SU-DHL-6 (cell line): ENCODE data around the gene CABLES2.

ENCODE experiments used
- H2AFZ ChIP-seq: fragments of 200-600 bp; sonication (generic); 2 replicates; pipeline ENCODE4 v1.6.1; 2014; ENCODE audit warnings: low read depth, mild to moderate bottlenecking, moderate library complexity, mixed read lengths, antibody characterized with exemption, low read length; ENCODE audit not compliant: severe bottlenecking
- H3F3A ChIP-seq: fragments of 200-600 bp; shearing (Covaris generic); 2 replicates; pipeline ENCODE4 v1.6.0; 2016; ENCODE audit warnings: antibody characterized with exemption, mild to moderate bottlenecking; ENCODE audit not compliant: insufficient read depth
- H3K27ac ChIP-seq: fragments of 200-600 bp; sonication (generic); 2 replicates; pipeline ENCODE4 v1.5.1; 2016; ENCODE audit warnings: low read depth, mild to moderate bottlenecking, low read length, moderate library complexity, mixed read lengths
- H3K27me3 ChIP-seq: fragments of 200-600 bp; sonication (generic), shearing (Covaris generic); 2 replicates; pipeline ENCODE4 v1.6.0; 2014; ENCODE audit warnings: mild to moderate bottlenecking, low read length
- H3K36me3 ChIP-seq: fragments of 200-600 bp; sonication (generic); 2 replicates; pipeline ENCODE4 v1.6.1; 2014; ENCODE audit warnings: mild to moderate bottlenecking, low read length, mixed read lengths
- H3K4me2 ChIP-seq: fragments of 300-600, 200-600 bp; shearing (Covaris generic), sonication (generic); 2 replicates; pipeline ENCODE4 v1.6.0; 2014; ENCODE audit warnings: low read length, low read depth, mild to moderate bottlenecking; ENCODE audit not compliant: poor library complexity, severe bottlenecking
- H3K4me3 ChIP-seq: fragments of 200-600 bp; sonication (generic); 2 replicates; pipeline ENCODE4 v1.5.1; 2014; ENCODE audit warnings: antibody characterized with exemption, low read length, mild to moderate bottlenecking, mixed read lengths; ENCODE audit not compliant: insufficient read depth, poor library complexity, severe bottlenecking
- H3K79me2 ChIP-seq: fragments of 200-600 bp; sonication (generic); 2 replicates; pipeline ENCODE4 v1.6.1; 2014; ENCODE audit warnings: mild to moderate bottlenecking, low read length, moderate library complexity; ENCODE audit not compliant: insufficient read depth
- H3K9ac ChIP-seq: fragments of 200-600 bp; sonication (generic); 2 replicates; pipeline ENCODE4 v1.7.0; 2014; ENCODE audit warnings: mild to moderate bottlenecking, low read length
- H3K9me2 ChIP-seq: fragments of 200-600 bp; sonication (generic); replicated peaks from 2 replicates; pipeline ENCODE4 v1.6.1; 2014; ENCODE audit warnings: low read length; ENCODE audit not compliant: insufficient read depth
- H3K9me3 ChIP-seq: fragments of 200-600 bp; sonication (generic); 2 replicates; pipeline ENCODE4 v1.6.1; 2014; ENCODE audit warnings: low read length, mixed read lengths; ENCODE audit not compliant: insufficient read depth
- H4K20me1 ChIP-seq: fragments of 200-600 bp; sonication (generic); 2 replicates; pipeline ENCODE4 v1.6.1; 2014; ENCODE audit warnings: low read depth, mild to moderate bottlenecking, antibody characterized with exemption, low read length, moderate library complexity, mixed read lengths
- EZH2phosphoT487 ChIP-seq: fragments of 200-600 bp; sonication (generic), shearing (Covaris generic); conservative IDR thresholded peaks from 2 replicates; pipeline ENCODE4 v1.6.1; 2018; ENCODE audit warnings: mild to moderate bottlenecking, antibody characterized with exemption, low read length, moderate library complexity, mixed read lengths
- TF ChIP-seq, protein P1 (sequence below): fragments of 200-600 bp; sonication (generic); IDR thresholded peaks from one replicate; pipeline ENCODE4 v1.5.1; 2017; ENCODE audit warnings: antibody characterized with exemption, mild to moderate bottlenecking, low read length, moderate library complexity; ENCODE audit not compliant: insufficient read depth, poor library complexity, severe bottlenecking

The CABLES2 gene

DNA sequence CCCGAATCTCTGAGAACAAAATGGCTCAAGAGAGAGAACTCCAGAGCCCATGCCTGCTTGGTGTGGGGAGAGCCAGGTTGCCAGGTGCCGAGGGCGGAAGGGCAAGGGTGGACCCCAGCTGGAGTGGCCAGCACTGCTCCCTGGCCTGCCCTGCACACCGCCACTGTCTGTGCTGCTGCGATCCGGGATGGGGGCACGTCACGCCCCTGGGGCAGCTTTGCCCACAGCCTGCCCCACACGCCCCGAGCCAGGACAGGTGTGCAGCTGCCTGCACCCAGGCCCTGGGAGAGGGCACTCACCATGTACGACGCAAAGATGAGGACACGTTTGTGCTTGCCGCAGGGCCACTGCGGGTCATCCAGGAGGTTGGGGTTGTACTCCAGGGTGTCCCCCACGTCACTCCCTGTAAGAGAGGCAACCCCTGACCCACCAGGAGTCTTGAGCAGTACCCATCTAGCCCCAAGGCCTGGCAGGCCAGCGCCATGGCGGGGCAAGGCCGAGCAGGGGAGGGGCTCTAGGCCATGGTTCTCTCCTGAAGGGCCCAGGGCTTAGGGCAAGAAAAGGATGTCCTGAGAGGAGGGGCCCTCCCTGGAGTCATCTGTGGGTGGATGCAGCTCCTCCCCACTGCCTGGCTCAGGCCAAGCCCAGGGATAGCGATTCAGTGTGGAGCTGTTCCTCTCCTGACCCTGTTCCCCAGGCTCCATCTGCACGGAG lies 14.3 kb downstream of the CABLES2 start:
- no peak overlapping the region for H3K27ac ChIP-seq
- TF ChIP-seq, protein P1, sequence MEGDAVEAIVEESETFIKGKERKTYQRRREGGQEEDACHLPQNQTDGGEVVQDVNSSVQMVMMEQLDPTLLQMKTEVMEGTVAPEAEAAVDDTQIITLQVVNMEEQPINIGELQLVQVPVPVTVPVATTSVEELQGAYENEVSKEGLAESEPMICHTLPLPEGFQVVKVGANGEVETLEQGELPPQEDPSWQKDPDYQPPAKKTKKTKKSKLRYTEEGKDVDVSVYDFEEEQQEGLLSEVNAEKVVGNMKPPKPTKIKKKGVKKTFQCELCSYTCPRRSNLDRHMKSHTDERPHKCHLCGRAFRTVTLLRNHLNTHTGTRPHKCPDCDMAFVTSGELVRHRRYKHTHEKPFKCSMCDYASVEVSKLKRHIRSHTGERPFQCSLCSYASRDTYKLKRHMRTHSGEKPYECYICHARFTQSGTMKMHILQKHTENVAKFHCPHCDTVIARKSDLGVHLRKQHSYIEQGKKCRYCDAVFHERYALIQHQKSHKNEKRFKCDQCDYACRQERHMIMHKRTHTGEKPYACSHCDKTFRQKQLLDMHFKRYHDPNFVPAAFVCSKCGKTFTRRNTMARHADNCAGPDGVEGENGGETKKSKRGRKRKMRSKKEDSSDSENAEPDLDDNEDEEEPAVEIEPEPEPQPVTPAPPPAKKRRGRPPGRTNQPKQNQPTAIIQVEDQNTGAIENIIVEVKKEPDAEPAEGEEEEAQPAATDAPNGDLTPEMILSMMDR, result no peak
- no peak for TF ChIP-seq EZH2phosphoT487

DNA sequence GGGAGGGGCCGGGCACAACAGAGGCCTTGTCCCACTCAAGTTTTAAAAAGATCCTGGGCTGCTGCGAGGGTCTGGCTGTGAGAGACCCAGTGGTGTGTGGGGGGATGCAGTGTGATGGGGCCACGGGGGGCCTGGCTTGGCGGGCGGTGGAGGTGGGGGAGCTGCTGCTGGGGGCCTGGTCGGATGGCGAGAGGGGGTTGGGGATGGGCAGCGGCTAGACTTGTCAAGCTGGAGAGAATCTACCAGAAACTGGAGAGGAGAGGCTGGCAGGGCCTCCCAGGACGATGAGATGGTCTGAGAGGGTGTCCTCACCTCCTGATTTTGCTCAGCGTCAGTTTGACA lies 15.0 kb downstream of the CABLES2 start:
- H3K27me3 ChIP-seq, result no peaks in the 10 kb centered on the region
- no peak overlapping the region for H3K9ac ChIP-seq
- H3K4me3 ChIP-seq, result no peak overlapping the region
- no peaks in the 10 kb centered on the region; the same call in 1 of the 2 replicates for H4K20me1 ChIP-seq
- H3K79me2 ChIP-seq, result peaks cover 22% of the 10 kb centered on the region
- H2AFZ ChIP-seq, result no peak overlapping the region
- H3K9me2 ChIP-seq, result no peaks in the 10 kb centered on the region
- TF ChIP-seq, protein P1, result no peak
- TF ChIP-seq EZH2phosphoT487, result no peak
- no peak overlapping the region for H3K4me2 ChIP-seq
- H3K9me3 ChIP-seq, result no peaks in the 10 kb centered on the region
- peaks cover 8% of the 10 kb centered on the region; the same call in 1 of the 2 replicates for H3K36me3 ChIP-seq
- H3F3A ChIP-seq, result peaks cover 25% of the 10 kb centered on the region
- H3K27ac ChIP-seq, result no peak overlapping the region

More for the DNA sequence above, 14.3 kb downstream of the CABLES2 start:
- H3K79me2 ChIP-seq, result peaks cover 14% of the 10 kb centered on the region
- H3K9me2 ChIP-seq, result no peaks in the 10 kb centered on the region
- H3K4me2 ChIP-seq, result no peak overlapping the region
- H3K9me3 ChIP-seq, result no peaks in the 10 kb centered on the region
- no peak overlapping the region for H2AFZ ChIP-seq
- H3F3A ChIP-seq, result peaks cover 25% of the 10 kb centered on the region
- no peak overlapping the region for H3K4me3 ChIP-seq
- H4K20me1 ChIP-seq, result no peaks in the 10 kb centered on the region; the same call in 1 of the 2 replicates
- H3K36me3 ChIP-seq, result peaks cover 8% of the 10 kb centered on the region; the same call in 1 of the 2 replicates
- no peak overlapping the region for H3K9ac ChIP-seq
- no peaks in the 10 kb centered on the region for H3K27me3 ChIP-seq

DNA sequence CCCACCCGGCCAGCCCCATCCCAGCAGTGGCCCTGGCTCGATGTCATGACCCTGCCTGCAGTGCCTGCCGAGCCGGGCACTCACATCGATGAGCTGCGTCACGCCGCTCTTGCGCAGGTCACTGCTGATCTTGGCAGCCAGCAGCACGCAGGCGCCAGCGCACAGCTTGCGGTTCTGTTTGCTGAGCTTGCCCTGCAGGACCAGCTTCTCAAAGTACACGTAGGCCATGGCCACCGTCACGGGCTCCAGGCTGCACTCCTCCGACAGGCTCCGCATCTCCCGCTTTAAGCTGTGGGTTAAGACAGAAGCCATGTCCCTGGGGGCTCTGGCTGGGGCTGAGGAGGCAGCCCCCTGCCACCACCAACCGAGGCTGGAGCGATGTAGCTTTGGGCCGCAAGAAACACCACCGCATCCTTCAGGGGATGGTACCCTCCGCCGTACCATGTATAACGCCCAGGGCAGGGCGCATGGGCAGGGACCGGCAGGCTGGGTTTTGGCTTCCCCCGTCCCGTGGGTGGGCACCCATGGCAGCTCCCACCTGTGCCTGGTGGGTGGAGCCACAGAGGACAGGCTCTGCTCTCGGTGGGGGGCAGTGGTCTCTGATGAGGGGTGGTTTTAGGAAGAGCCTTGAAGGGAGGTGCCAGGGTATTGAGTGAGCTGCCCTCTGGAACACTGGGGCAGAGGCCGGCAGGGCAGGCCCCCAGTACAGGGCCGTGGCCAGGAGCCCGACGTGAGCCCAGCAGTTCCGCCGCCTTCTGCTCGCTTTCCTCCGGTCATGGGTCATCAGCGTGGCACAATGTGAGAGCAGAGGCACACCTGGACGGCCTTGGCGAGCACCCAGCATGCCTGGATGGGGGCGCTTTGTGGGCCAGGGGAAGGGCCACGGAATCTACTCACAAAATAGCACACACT lies 15.7 kb downstream of the CABLES2 start:
- no peak overlapping the region for H3K27ac ChIP-seq
- no peaks in the 10 kb centered on the region; the same call in 1 of the 2 replicates for H4K20me1 ChIP-seq
- no peak overlapping the region for H3K4me3 ChIP-seq
- no peak overlapping the region for H2AFZ ChIP-seq
- H3K27me3 ChIP-seq, result no peaks in the 10 kb centered on the region
- no peaks in the 10 kb centered on the region for H3K9me2 ChIP-seq
- peaks cover 24% of the 10 kb centered on the region for H3K79me2 ChIP-seq
- H3K4me2 ChIP-seq, result no peak overlapping the region
- no peak for TF ChIP-seq EZH2phosphoT487
- TF ChIP-seq, protein P1, result no peak
- peaks cover 25% of the 10 kb centered on the region for H3F3A ChIP-seq
- peaks cover 8% of the 10 kb centered on the region; the same call in 1 of the 2 replicates for H3K36me3 ChIP-seq
- H3K9me3 ChIP-seq, result no peaks in the 10 kb centered on the region
- H3K9ac ChIP-seq, result no peak overlapping the region
